GM23248 (cell line): ENCODE data around the gene ADIRF.
"Not testable (repeated sequence)": the region's sequence is repeated elsewhere in the genome, so short reads cannot be mapped to it uniquely, and the experiment has no call there.

Experiments
- EZH2 ChIP-seq: fragments of 200-600 bp; sonication (generic); IDR thresholded peaks from 2 replicates; pipeline ENCODE4 v1.6.1; 2018; ENCODE audit warnings: antibody characterized with exemption, mild to moderate bottlenecking; ENCODE audit not compliant: insufficient read depth, poor library complexity, severe bottlenecking
- EZH2phosphoT487 ChIP-seq: fragments of 200-600 bp; sonication (generic); IDR thresholded peaks from 2 replicates; pipeline ENCODE4 v1.6.1; 2018; ENCODE audit warnings: antibody characterized with exemption, moderate library complexity, mild to moderate bottlenecking, low read depth; ENCODE audit not compliant: insufficient read depth

DNA sequence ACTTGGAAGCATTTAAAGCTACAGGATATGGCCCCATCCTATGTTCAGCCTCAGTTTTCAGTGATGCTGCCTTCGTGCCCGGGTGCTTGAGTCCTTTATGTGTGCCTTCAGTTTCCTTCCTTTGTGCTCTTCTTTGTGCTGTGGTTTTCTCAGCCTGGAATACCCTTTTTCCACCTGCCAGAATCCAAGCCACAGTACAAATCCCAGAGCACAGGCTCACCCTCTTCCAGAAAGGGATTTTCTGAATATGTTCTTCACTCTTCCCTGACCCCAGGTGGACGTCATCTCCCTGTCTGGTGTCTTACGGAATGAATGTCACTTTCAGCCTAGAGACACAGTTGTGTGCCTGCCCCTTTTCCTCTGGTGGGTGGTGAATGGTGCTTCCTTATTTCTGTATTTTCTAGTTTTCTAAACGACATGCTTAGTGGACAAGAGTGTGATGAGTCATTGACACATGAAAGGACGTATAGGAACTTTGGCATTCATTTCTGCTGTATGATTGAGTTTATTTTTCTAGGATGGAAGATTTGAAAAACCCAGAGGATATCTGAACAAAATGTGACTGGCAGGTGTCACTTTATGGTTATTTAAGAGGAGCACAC lies 31.6 kb downstream of the ADIRF start:
- TF ChIP-seq EZH2, EZH2phosphoT487: not testable (repeated sequence)
